ENCODE results near the gene SRSF4. TPM values are rescaled to one million over a fixed set of nuclear protein-coding genes. Genes with fewer than 3 reads are reported as not detected.

SRSF4 gene
- total and polyA plus RNA-seq, 9 of the 15 experiments (the other 6 are each of a cell fraction or from before 2014, with no cell fraction given): 15.9 to 132 (median 82.0) TPM

DNA sequence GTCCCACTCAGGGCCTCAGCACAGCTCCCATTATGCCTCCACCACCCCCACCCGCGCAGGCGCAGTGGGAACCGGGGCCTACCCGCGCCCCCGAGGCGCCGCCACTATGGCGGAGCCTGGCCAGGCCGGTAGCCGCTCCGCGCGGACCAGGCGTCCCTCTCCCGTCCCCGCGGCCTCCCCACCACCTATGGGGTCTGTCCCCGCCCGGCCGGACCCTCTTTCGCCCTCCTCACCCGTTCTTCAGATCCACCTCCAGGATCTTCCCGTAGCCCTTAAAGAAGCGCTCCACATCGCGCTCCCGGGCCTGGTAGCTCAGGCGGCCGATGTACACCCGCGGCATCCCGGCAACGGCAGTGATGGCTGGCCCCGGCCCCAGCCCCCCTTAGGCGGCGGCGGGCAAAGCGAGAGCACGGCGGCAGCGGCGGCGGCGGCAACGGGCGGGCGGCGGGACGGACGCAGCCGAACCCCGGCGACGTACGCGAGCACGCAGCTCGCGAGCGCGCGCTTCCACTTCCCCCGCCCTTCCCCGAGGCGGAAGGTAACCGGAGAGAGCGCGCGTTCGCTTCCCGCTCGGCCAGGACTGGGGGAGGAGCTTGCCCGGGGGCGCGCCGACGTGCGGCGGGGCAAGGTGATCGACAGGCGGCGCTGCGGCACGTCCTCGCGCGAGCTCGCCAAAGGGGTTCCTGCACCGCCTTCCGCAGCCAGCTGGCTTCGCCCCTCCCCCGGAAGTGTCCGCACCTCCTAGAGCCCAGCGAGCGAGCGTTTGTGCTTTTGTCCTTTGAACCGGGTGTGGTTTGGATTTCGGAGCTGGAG lies at the start of gene SRSF4 (continued):
- TF ChIP-seq, protein P1, sequence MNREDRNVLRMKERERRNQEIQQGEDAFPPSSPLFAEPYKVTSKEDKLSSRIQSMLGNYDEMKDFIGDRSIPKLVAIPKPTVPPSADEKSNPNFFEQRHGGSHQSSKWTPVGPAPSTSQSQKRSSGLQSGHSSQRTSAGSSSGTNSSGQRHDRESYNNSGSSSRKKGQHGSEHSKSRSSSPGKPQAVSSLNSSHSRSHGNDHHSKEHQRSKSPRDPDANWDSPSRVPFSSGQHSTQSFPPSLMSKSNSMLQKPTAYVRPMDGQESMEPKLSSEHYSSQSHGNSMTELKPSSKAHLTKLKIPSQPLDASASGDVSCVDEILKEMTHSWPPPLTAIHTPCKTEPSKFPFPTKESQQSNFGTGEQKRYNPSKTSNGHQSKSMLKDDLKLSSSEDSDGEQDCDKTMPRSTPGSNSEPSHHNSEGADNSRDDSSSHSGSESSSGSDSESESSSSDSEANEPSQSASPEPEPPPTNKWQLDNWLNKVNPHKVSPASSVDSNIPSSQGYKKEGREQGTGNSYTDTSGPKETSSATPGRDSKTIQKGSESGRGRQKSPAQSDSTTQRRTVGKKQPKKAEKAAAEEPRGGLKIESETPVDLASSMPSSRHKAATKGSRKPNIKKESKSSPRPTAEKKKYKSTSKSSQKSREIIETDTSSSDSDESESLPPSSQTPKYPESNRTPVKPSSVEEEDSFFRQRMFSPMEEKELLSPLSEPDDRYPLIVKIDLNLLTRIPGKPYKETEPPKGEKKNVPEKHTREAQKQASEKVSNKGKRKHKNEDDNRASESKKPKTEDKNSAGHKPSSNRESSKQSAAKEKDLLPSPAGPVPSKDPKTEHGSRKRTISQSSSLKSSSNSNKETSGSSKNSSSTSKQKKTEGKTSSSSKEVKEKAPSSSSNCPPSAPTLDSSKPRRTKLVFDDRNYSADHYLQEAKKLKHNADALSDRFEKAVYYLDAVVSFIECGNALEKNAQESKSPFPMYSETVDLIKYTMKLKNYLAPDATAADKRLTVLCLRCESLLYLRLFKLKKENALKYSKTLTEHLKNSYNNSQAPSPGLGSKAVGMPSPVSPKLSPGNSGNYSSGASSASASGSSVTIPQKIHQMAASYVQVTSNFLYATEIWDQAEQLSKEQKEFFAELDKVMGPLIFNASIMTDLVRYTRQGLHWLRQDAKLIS (CRISPR knock-in tag; IDR thresholded peaks at IDR 0.05): peak; percentile 87
- TF ChIP-seq FOXJ2 (tag; IDR thresholded peaks at IDR 0.05) (peak; percentile 86), EHMT2 (IDR thresholded peaks at IDR 0.05) (no peak), PHB2 (IDR thresholded peaks at IDR 0.05; ENCODE audit: low read depth) (no peak), ZNF717 (CRISPR knock-in tag; IDR thresholded peaks at IDR 0.05) (no peak), ZNF239 (CRISPR knock-in tag; IDR thresholded peaks at IDR 0.05) (no peak), KDM1A (IDR thresholded peaks at IDR 0.05) (no peak), IFI16 (CRISPR knock-in tag; IDR thresholded peaks at IDR 0.05) (no peak), NEUROD1 (IDR thresholded peaks at IDR 0.05; ENCODE audit: borderline replicate concordance, low read depth, low read length, partially characterized antibody) (peak; percentile 82), XRCC5 (IDR thresholded peaks at IDR 0.05; ENCODE audit: low read depth, low read length) (peak; percentile 95), PHF21A (IDR thresholded peaks at IDR 0.05; ENCODE audit: borderline replicate concordance, low read depth) (no peak), TRIM24 (IDR thresholded peaks at IDR 0.05) (peak in 1 of 2 experiments; percentile 73; a peak in 2 of 4 replicates)
- TF ChIP-seq, protein P2, sequence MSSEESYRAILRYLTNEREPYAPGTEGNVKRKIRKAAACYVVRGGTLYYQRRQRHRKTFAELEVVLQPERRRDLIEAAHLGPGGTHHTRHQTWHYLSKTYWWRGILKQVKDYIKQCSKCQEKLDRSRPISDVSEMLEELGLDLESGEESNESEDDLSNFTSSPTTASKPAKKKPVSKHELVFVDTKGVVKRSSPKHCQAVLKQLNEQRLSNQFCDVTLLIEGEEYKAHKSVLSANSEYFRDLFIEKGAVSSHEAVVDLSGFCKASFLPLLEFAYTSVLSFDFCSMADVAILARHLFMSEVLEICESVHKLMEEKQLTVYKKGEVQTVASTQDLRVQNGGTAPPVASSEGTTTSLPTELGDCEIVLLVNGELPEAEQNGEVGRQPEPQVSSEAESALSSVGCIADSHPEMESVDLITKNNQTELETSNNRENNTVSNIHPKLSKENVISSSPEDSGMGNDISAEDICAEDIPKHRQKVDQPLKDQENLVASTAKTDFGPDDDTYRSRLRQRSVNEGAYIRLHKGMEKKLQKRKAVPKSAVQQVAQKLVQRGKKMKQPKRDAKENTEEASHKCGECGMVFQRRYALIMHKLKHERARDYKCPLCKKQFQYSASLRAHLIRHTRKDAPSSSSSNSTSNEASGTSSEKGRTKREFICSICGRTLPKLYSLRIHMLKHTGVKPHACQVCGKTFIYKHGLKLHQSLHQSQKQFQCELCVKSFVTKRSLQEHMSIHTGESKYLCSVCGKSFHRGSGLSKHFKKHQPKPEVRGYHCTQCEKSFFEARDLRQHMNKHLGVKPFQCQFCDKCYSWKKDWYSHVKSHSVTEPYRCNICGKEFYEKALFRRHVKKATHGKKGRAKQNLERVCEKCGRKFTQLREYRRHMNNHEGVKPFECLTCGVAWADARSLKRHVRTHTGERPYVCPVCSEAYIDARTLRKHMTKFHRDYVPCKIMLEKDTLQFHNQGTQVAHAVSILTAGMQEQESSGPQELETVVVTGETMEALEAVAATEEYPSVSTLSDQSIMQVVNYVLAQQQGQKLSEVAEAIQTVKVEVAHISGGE (CRISPR knock-in tag; IDR thresholded peaks at IDR 0.05): peak in 1 of 3 experiments; percentile 95; a peak in 2 of 6 replicates
- TF ChIP-seq, protein P3, sequence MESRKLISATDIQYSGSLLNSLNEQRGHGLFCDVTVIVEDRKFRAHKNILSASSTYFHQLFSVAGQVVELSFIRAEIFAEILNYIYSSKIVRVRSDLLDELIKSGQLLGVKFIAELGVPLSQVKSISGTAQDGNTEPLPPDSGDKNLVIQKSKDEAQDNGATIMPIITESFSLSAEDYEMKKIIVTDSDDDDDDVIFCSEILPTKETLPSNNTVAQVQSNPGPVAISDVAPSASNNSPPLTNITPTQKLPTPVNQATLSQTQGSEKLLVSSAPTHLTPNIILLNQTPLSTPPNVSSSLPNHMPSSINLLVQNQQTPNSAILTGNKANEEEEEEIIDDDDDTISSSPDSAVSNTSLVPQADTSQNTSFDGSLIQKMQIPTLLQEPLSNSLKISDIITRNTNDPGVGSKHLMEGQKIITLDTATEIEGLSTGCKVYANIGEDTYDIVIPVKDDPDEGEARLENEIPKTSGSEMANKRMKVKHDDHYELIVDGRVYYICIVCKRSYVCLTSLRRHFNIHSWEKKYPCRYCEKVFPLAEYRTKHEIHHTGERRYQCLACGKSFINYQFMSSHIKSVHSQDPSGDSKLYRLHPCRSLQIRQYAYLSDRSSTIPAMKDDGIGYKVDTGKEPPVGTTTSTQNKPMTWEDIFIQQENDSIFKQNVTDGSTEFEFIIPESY (CRISPR knock-in tag; IDR thresholded peaks at IDR 0.05): peak; percentile 86

Measured in K562 (cell line).